HepG2 (cell line): ENCODE measurements around the gene MEGF11. TPM values are rescaled to one million over a fixed set of nuclear protein-coding genes. Genes with fewer than 3 reads are reported as not detected.

Experiments used
- BRD4 ChIP-seq: sonication (generic); formaldehyde crosslinking; IDR thresholded peaks from 2 replicates; pipeline ENCODE4 v1.4.0; 2020; ENCODE audit warnings: missing genetic modification reagents
- CBX1 ChIP-seq: IDR thresholded peaks from one replicate; pipeline ENCODE4 v1.6.1; 2016; ENCODE audit warnings: antibody characterized with exemption, low read depth
- CC2D1A ChIP-seq: sonication (generic); formaldehyde crosslinking; IDR thresholded peaks from 2 replicates; pipeline ENCODE4 v1.8.1; 2023; ENCODE audit warnings: mild to moderate bottlenecking, missing genetic modification reagents
- CENPT ChIP-seq: sonication (generic); formaldehyde crosslinking; IDR thresholded peaks from 2 replicates; pipeline ENCODE4 v1.8.0; 2022; ENCODE audit warnings: low read depth, mild to moderate bottlenecking, moderate library complexity, missing genetic modification reagents
- CENPX ChIP-seq: sonication (generic); formaldehyde crosslinking; IDR thresholded peaks from 2 replicates; pipeline ENCODE4 v1.9.0; 2021; ENCODE audit warnings: mild to moderate bottlenecking, missing genetic modification reagents, moderate library complexity
- GATA4 ChIP-seq: sonication (generic); IDR thresholded peaks from 2 replicates; pipeline ENCODE4 v1.6.1; 2016; ENCODE audit warnings: antibody characterized with exemption, low read depth, borderline replicate concordance
- GZF1 ChIP-seq: sonication (generic); formaldehyde crosslinking; IDR thresholded peaks from 2 replicates; pipeline ENCODE4 v1.5.1; 2020; ENCODE audit warnings: mild to moderate bottlenecking, missing genetic modification reagents
- KDM5B ChIP-seq: sonication (generic); formaldehyde crosslinking; IDR thresholded peaks from 2 replicates; pipeline ENCODE4 v1.4.0; 2020; ENCODE audit warnings: missing genetic modification reagents, mild to moderate bottlenecking, borderline replicate concordance
- KLF6 ChIP-seq: IDR thresholded peaks from 2 replicates; pipeline ENCODE4 v1.8.0; 2016; ENCODE audit warnings: missing biosample characterization, missing genetic modification reagents
- MEIS1 ChIP-seq: sonication (generic); formaldehyde crosslinking; IDR thresholded peaks from 2 replicates; pipeline ENCODE4 v1.9.0; 2021; ENCODE audit warnings: mild to moderate bottlenecking, missing genetic modification reagents, moderate library complexity, borderline replicate concordance
- NFE2L2 ChIP-seq: fragments of 150-350 bp; IDR thresholded peaks from 2 replicates; pipeline ENCODE4 v1.6.1; 2014; ENCODE audit warnings: low read length
- NR3C1 ChIP-seq: sonication (generic); formaldehyde crosslinking; IDR thresholded peaks from 2 replicates; pipeline ENCODE4 v1.4.0; 2020; ENCODE audit warnings: missing genetic modification reagents
- PITX1 ChIP-seq: sonication (generic); formaldehyde crosslinking; IDR thresholded peaks from 2 replicates; pipeline ENCODE4 v1.5.1; 2020; ENCODE audit warnings: mild to moderate bottlenecking, missing genetic modification reagents
- SMARCC2 ChIP-seq: fragments of 450-650 bp; IDR thresholded peaks from 2 replicates; pipeline ENCODE4 v1.6.1; 2017; ENCODE audit warnings: antibody characterized with exemption, mild to moderate bottlenecking
- TAF1 ChIP-seq: sonication (generic); formaldehyde crosslinking; IDR thresholded peaks from 2 replicates; pipeline ENCODE4 v1.4.0; 2020; ENCODE audit warnings: missing genetic modification reagents
- ZFP36L2 ChIP-seq: sonication (generic); formaldehyde crosslinking; IDR thresholded peaks from 2 replicates; pipeline ENCODE4 v1.4.0; 2020; ENCODE audit warnings: missing genetic modification reagents
- ZFP37 ChIP-seq: sonication (generic); formaldehyde crosslinking; IDR thresholded peaks from 2 replicates; pipeline ENCODE4 v1.4.0; 2020; ENCODE audit warnings: missing genetic modification reagents, borderline replicate concordance
- ZFP41 ChIP-seq: sonication (generic); formaldehyde crosslinking; IDR thresholded peaks from 2 replicates; pipeline ENCODE4 v1.4.0; 2020; ENCODE audit warnings: mild to moderate bottlenecking, missing genetic modification reagents, borderline replicate concordance
- ZFY ChIP-seq: sonication (generic); formaldehyde crosslinking; IDR thresholded peaks from 2 replicates; pipeline ENCODE4 v1.4.0; 2020; ENCODE audit warnings: missing genetic modification reagents
- ZFYVE20 ChIP-seq: sonication (generic); formaldehyde crosslinking; IDR thresholded peaks from 2 replicates; pipeline ENCODE4 v1.8.0; 2023; ENCODE audit warnings: low read depth, mild to moderate bottlenecking, moderate library complexity, missing genetic modification reagents, borderline replicate concordance
- ZMAT5 ChIP-seq: sonication (generic); formaldehyde crosslinking; IDR thresholded peaks from 2 replicates; pipeline ENCODE4 v1.5.0; 2020; ENCODE audit warnings: mild to moderate bottlenecking, low read depth, missing genetic modification reagents, borderline replicate concordance
- ZNF138 ChIP-seq: sonication (generic); formaldehyde crosslinking; IDR thresholded peaks from 2 replicates; pipeline ENCODE4 v1.5.0; 2020; ENCODE audit warnings: mild to moderate bottlenecking, low read depth, missing genetic modification reagents
- ZNF160 ChIP-seq: sonication (generic); formaldehyde crosslinking; IDR thresholded peaks from 2 replicates; pipeline ENCODE4 v1.8.0; 2022; ENCODE audit warnings: mild to moderate bottlenecking, inconsistent platforms, missing genetic modification reagents
- ZNF296 ChIP-seq: sonication (generic); formaldehyde crosslinking; conservative IDR thresholded peaks from 2 replicates; pipeline ENCODE4 v1.5.0; 2020; ENCODE audit warnings: mild to moderate bottlenecking, missing genetic modification reagents
- ZNF30 ChIP-seq: sonication (generic); formaldehyde crosslinking; IDR thresholded peaks from 2 replicates; pipeline ENCODE4 v1.5.0; 2020; ENCODE audit warnings: mild to moderate bottlenecking, missing genetic modification reagents
- ZNF335 ChIP-seq: sonication (generic); formaldehyde crosslinking; IDR thresholded peaks from 2 replicates; pipeline ENCODE4 v1.4.0; 2020; ENCODE audit warnings: missing genetic modification reagents
- ZNF484 ChIP-seq: sonication (generic); formaldehyde crosslinking; IDR thresholded peaks from 2 replicates; pipeline ENCODE4 v1.5.1; 2020; ENCODE audit warnings: mild to moderate bottlenecking, low read depth, missing genetic modification reagents, borderline replicate concordance
- ZNF567 ChIP-seq: sonication (generic); formaldehyde crosslinking; IDR thresholded peaks from 2 replicates; pipeline ENCODE4 v1.8.1; 2023; ENCODE audit warnings: mild to moderate bottlenecking, missing genetic modification reagents, borderline replicate concordance
- ZNF569 ChIP-seq: sonication (generic); formaldehyde crosslinking; IDR thresholded peaks from 2 replicates; pipeline ENCODE4 v1.5.0; 2020; ENCODE audit warnings: mild to moderate bottlenecking, missing genetic modification reagents, moderate library complexity, borderline replicate concordance
- ZNF616 ChIP-seq: sonication (generic); formaldehyde crosslinking; IDR thresholded peaks from 2 replicates; pipeline ENCODE4 v1.5.0; 2020; ENCODE audit warnings: low read depth, mild to moderate bottlenecking, missing genetic modification reagents
- ZNF672 ChIP-seq: sonication (generic); formaldehyde crosslinking; IDR thresholded peaks from 2 replicates; pipeline ENCODE4 v1.8.1; 2022; ENCODE audit warnings: missing genetic modification reagents
- ZSCAN22 ChIP-seq: sonication (generic); formaldehyde crosslinking; IDR thresholded peaks from 2 replicates; pipeline ENCODE4 v1.4.0; 2020; ENCODE audit warnings: mild to moderate bottlenecking, missing genetic modification reagents
- polyA plus RNA-seq, 8 experiments: library from polyadenylated mRNA; depleted of rRNA in 3 of 8; stranded (reverse) in 7 of 8; unstranded in 1 of 8; fragments of >200 nt; fragmentation: Illumina TruSeq in 4 of 8; extraction: Trizol in 4 of 8; gene quantifications; 2 replicates each; pipeline versions ENCODE4 v1.2.1 to v1.2.3, GENCODE V29; 2011 to 2016; ENCODE audit warnings: low read depth in 4 of 8, missing spikeins in 1 of 8, mixed read lengths in 1 of 8; ENCODE audit not compliant: insufficient read depth in 1 of 8
- total RNA-seq, 5 experiments: library from RNA; depleted of rRNA; stranded (reverse); fragments of >200 nt; fragmentation: Illumina TruSeq; extraction: Trizol; gene quantifications; 2 replicates each; pipeline ENCODE4 v1.2.3, GENCODE V29; 2016; ENCODE audit warnings: low read depth in 1 of 5
- TF ChIP-seq, protein P1 (sequence below): IDR thresholded peaks from 2 replicates; pipeline ENCODE4 v1.6.1; 2018; ENCODE audit warnings: missing genetic modification reagents

MEGF11 gene
- total and polyA plus RNA-seq, 2 of the 13 experiments (the other 11 are each of a cell fraction or from before 2014, with no cell fraction given), result not detected

GRCh38 chr15:66293419-66294156 lies 40.0 kb upstream of the MEGF11 start, which contains the start of gene DIS3L (continued):
- no peak; the same call in 1 of the 2 replicates for TF ChIP-seq ZNF567 (CRISPR knock-in tag)
- TF ChIP-seq KLF6 (CRISPR knock-in tag), result no peak; the same call in 1 of the 2 replicates
- TF ChIP-seq BRD4 (CRISPR knock-in tag), result peak; percentile 61; the same call in 1 of the 2 replicates
- no peak for TF ChIP-seq ZSCAN22
- TF ChIP-seq ZNF569 (CRISPR knock-in tag), result no peak
- no peak for TF ChIP-seq SMARCC2
- peak; percentile 53; the same call in 1 of the 2 replicates for TF ChIP-seq ZFYVE20 (CRISPR knock-in tag)
- TF ChIP-seq ZNF138 (CRISPR knock-in tag), result 0 out of 2 replicates have a peak, but pooled peaks have one; percentile 67
- TF ChIP-seq MEIS1 (CRISPR knock-in tag), result no peak
- peak; percentile 64; the same call in 1 of the 2 replicates for TF ChIP-seq KDM5B (CRISPR knock-in tag)
- TF ChIP-seq ZNF30 (CRISPR knock-in tag), result no peak
- TF ChIP-seq ZFP36L2 (CRISPR knock-in tag), result no peak
- TF ChIP-seq GZF1, result peak; percentile 90
- no peak for TF ChIP-seq ZFP41
- TF ChIP-seq PITX1, result no peak
- TF ChIP-seq ZNF296 (CRISPR knock-in tag), result no peak
- no peak; the same call in 1 of the 2 replicates for TF ChIP-seq ZFP37 (CRISPR knock-in tag)
- no peak for TF ChIP-seq CBX1
- TF ChIP-seq ZNF484, result no peak
- no peak for TF ChIP-seq ZNF335 (CRISPR knock-in tag)
- no peak for TF ChIP-seq ZMAT5 (CRISPR knock-in tag)
- peak; percentile 38; the same call in 1 of the 2 replicates for TF ChIP-seq TAF1 (CRISPR knock-in tag)
- TF ChIP-seq NR3C1 (CRISPR knock-in tag), result no peak
- TF ChIP-seq ZNF616 (CRISPR knock-in tag), result peak; percentile 74; the same call in 1 of the 2 replicates
- no peak for TF ChIP-seq ZNF672 (CRISPR knock-in tag)
- TF ChIP-seq, protein P1, sequence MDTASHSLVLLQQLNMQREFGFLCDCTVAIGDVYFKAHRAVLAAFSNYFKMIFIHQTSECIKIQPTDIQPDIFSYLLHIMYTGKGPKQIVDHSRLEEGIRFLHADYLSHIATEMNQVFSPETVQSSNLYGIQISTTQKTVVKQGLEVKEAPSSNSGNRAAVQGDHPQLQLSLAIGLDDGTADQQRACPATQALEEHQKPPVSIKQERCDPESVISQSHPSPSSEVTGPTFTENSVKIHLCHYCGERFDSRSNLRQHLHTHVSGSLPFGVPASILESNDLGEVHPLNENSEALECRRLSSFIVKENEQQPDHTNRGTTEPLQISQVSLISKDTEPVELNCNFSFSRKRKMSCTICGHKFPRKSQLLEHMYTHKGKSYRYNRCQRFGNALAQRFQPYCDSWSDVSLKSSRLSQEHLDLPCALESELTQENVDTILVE (CRISPR knock-in tag), result peak; percentile 25; the same call in 1 of the 2 replicates
- no peak for TF ChIP-seq CENPX (CRISPR knock-in tag)
- TF ChIP-seq CENPT, result no peak
- TF ChIP-seq GATA4, result no peak
- TF ChIP-seq ZFY (CRISPR knock-in tag), result peak; percentile 96
- no peak for TF ChIP-seq ZNF160 (CRISPR knock-in tag)
- no peak for TF ChIP-seq NFE2L2
- no peak for TF ChIP-seq CC2D1A
